ENCODE measurements around the gene CEP78. TPM values are rescaled to one million over a fixed set of nuclear protein-coding genes. Genes with fewer than 3 reads are reported as not detected.

Gene CEP78
- polyA plus RNA-seq, 3 donors = 27.3 to 33.0 (median 30.6) TPM

Other genes with a start within 250 kb of the CEP78 start
- gene GNAQ, start 204.3 kb upstream of the CEP78 start, polyA plus RNA-seq (ENCODE audit: insufficient read length in 3 of 3) = 10 to 100 TPM; 64.8 to 67.5 (median 67.3) TPM
- gene PSAT1, start 61.0 kb downstream of the CEP78 start, polyA plus RNA-seq (ENCODE audit: insufficient read length in 3 of 3) = 10 to 100 TPM; 66.6 to 73.3 (median 67.9) TPM